ENCODE results near the gene ACAP3.

ACAP3 gene

DNA sequence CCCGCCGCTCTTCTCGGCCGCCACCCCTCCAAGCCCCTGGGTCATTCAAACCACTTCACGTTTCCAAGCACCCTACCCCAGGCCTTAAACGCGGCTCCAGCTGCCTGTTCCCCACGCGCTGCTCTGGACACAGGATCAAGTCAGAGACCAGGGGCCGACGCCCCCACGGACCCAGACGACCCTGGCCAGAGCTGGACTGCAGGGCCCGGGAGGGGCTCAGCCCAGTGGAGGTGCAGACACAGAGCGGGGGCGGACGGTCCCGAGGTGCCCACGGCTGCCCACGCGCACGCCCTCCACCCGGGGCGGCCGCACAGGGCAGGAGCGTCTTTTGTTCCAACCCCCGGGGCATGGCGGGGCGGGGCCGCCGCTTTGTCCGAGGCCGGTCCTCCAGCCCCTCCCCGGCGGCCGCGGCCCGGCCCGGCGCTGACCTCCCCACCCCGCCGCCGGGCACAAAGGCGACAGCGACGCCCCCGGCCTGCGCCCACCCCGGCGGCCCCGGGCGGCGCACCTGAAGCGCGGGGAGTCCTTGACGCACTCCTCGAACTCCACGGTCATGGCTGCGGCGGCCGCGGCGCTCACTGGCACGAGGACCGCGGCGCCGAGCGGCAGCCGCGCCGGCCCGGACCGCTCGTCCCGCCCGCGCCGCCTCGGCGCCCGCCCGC, 338 bp downstream of the ACAP3 start:
- TF ChIP-seq, protein P1, sequence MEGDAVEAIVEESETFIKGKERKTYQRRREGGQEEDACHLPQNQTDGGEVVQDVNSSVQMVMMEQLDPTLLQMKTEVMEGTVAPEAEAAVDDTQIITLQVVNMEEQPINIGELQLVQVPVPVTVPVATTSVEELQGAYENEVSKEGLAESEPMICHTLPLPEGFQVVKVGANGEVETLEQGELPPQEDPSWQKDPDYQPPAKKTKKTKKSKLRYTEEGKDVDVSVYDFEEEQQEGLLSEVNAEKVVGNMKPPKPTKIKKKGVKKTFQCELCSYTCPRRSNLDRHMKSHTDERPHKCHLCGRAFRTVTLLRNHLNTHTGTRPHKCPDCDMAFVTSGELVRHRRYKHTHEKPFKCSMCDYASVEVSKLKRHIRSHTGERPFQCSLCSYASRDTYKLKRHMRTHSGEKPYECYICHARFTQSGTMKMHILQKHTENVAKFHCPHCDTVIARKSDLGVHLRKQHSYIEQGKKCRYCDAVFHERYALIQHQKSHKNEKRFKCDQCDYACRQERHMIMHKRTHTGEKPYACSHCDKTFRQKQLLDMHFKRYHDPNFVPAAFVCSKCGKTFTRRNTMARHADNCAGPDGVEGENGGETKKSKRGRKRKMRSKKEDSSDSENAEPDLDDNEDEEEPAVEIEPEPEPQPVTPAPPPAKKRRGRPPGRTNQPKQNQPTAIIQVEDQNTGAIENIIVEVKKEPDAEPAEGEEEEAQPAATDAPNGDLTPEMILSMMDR (IDR thresholded peaks at IDR 0.05), result no peak

DNA sequence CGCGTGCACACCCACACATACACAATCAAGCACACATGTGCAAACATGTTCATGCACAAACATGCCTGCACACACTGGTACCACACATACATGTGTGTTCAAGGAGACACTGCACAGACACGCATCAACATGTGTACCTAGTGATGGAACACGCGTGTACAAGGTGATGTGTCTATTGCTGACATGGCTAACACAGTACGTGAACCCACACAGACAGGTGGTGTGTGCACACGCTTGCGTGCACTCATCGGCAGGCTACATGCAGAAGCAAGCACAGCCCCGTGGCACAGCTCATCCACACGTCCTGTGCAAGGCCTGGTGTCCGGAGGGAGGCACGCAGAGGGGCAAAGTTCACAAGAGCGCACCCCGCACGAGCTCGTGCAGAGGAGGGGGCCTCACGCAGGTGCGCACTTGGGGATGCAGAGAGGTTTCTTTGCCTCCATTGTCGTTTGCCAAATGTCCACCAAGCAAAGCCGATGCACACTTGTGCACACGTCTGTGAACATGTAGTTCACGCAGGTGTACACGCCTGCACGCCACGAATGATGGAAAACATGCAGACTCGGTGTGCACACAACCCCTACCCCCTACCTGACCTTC, 969 bp downstream of the ACAP3 start:
- TF ChIP-seq, protein P1 (IDR thresholded peaks at IDR 0.05), result no peak

DNA sequence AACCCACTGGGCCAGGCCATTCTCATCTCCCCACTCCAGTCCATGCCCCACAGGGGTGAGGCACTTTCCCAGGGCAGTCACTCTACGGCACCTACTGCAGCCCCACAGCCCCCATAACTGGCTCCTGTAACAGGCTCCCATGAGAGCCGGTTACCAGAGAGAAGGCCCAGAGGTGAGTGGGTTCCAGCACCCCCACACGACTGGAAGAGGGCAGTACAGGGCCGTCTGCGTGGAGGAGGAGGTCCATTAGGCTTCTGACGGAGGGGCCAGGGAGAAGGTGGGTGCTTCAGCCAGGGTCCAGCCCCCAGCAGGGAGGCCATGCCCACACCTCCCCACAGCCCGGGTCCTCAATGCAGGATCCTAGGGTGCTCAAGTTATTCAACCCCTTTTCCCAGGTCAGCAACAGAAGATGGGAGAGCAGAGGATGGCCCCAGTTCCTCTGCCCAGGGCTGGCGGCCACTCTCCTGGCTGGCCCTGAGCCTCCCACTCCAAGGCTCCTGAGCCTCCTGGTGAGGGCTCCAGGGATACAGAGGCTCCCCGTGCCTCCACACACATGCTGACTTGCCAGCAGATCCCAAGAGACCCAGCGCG, 1.6 kb downstream of the ACAP3 start:
- TF ChIP-seq, protein P1 (IDR thresholded peaks at IDR 0.05), result no peak

DNA sequence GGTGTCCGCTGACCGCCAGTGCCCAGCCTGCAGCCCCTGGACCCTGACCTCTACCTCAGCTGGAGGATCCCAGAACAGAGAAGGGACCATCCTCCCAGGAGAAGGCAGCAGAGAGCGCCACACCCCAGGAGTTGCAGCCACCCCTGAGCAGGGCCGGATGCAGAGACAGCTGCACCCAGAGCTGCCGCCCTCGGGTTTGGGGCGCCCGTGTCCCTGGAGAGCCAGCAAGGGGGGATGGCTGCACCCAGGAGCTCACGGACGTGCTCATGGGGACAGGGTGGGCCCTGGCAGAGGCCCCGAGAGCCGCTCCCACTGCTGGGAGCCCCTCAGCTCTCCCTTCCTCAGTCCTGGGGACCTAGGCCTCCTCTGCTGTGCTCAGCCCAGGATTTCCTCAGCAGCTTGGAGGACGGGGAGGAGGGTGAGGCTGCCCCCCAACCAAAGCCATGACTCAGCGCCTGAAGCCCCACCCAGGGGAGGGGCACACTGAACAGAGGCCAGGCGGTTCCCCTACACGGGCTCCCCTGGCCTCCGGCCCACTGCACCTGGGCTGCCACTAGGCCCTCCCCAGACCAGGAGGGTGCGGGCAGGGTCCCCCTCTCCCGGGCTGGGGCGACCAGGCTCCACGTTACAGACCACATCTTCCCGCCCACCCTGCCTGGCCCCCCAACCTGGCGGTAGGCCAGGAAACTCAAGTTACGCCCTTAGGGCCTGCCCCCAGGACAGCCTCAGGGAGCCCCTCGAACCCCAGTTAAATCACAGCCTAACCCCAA, 2.2 kb downstream of the ACAP3 start:
- TF ChIP-seq, protein P1 (IDR thresholded peaks at IDR 0.05), result no peak

DNA sequence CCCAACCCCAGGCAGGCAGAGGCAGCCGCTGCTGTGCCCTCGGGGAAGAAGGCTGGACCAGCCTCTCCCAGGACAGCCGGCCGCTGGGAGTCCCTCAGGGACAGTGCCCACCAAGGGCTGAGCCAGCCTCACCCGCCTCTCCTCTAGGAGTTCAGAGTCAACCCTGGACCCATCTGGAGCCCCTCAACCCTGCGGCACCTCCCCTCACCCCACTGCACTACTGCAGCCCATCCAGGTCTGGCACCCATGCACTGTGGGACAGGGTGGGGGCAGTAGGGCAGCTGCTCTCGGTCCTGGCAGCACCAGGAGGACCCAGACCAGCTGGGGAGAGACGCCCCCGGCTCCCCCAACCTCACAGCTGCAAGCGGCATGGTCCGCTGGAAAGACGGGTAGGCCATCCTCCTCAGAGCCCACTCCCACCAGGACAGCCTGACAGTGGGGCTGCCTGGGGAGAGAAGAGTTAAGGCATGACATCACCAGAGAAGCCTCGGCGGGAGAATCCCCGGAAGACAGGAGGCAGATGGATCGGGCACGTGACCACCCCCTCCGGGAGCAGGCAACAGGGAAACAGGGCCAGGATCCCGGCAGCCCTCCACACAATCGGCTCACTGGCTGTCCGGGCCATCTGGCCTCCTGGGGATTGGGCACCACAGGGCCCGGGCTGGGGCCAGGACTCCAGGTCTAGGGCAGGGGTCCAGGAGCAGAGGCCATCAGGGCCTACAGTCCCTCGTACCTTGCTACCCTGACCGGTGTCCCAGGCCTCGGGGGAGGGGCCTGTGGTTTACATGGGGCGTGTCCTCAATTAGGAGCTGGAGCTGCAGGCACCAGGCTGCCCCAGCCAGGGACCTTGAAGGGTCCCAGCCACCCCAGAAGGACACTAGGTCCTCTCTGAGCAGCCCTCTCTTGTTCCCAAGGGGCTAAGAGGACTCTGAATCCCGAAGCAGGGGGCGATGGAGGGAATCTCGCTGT, 3.1 kb downstream of the ACAP3 start:
- TF ChIP-seq, protein P1 (IDR thresholded peaks at IDR 0.05), result no peak

DNA sequence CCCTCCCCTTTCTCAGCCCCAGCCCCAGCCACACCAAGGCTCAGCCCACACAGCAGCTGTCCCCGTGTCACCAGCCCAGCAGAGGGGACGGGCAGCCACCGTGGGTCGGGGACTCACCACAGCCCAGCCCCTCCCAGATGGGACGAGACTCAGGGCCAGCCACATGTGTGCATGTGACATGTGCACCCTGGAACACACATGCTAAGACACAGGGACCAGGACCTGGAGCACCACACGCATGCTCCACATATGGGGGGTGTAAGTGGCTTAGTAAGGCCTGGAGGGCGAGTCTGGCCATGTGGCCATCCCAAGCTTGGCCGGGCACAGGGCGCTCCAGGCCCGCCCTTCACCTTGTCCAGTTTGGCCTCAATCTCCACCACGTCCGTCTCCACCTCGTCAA, 4.0 kb downstream of the ACAP3 start:
- TF ChIP-seq, protein P1 (IDR thresholded peaks at IDR 0.05), result no peak

Data from LNCAP (cell line).